GM19372 (cell line): ENCODE results near the gene LIN28B.

Source experiments
- ATAC-seq: cut with Tn5 transposase; IDR thresholded peaks from one replicate; pipeline ENCODE4 v1.9.1; 2021; ENCODE audit warnings: mild to moderate bottlenecking, low read depth, moderate library complexity; ENCODE audit not compliant: unreplicated experiment

Gene LIN28B

DNA sequence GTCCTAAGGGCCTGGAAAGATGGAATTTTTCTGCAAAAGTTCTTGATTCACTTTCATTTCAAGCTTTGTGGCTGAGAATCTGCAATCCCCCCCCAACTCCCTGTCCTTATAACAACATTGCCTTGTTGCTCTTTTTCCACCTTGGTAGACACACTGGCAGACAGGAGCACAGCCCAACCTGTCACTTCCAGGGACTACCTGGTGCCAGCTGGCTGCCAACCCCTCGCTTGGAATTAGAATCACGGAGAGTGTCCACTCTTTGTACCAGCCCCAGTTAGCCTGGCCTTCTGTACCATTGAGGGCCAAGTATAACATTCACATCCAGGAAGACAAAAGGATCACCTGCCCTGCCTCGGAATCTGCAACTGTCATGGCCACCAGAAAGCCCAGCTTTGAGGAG, 148.2 kb downstream of the LIN28B start:
- no peak for ATAC-seq

DNA sequence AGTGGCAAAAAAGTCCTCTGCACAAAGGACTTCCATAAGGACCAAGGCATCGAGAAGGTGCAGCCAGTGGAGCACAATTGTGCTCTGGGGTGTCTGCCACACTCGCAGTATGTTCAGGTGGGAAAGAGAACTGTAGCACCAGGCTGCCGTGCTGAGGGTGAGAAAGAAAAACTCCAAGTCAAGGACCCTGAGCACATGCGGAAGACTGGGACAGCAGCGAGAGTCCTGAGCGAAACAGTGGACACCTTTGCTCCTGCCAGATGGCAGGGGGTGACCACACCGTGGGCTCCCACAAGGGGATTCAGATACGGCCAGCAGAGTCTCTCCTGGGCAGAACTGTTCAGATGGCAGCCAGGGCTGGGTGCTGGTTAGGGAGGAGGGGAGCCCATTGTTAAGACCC, 149.4 kb downstream of the LIN28B start:
- no peak for ATAC-seq

DNA sequence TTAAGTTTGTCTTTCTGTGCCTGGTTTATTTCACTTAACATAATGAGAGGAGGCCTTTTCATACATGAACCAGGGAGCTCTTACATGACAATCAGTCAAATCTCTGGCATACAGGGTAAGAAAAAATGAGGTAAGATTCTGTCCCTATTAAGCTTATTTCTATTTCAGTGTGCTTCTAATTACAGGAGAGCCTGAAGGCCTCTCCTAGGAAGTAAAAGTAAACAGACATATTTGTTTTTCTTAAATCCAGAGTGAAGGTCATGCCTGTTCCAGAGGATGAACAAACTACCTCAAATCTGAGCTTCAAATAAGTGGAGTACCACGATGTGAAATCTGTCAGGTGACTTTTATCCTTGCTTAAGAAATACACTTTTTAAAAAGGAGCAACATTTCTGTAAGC, 150.3 kb downstream of the LIN28B start:
- ATAC-seq, result no peak

DNA sequence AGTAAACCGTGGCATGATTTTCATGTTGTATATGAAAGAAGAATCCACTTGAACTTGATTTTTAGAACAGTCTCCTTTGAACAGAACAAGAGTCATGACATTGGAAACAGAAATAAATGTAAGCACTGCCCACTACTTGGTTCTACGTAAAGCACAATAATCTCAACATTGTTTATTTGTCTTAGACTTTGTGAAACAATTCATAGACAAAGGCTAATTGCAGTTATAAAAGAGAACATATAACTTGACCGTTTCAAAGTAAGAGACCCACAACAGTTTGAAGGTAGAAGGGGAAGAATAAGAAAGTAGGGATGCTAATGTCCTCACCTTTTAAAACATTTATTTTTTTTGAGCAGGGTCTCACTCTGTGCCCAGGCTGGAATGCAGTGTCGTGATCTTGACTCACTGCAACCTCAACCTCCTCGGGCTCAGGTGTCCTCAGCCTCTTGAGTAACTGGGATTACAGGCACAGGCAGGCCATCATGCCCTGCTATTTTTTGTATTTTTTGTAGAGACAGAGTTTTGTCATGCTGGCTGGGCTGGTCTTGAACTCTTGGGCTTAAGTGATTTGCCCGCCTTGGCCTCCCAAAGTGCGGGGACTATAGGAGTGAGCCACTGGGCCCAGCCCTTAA, 151.8 kb downstream of the LIN28B start:
- no peak for ATAC-seq

- ATAC-seq, result no peak
These were observed 153.3 kb downstream of the LIN28B start for GRCh38 chr6:105109955-105110895.

DNA sequence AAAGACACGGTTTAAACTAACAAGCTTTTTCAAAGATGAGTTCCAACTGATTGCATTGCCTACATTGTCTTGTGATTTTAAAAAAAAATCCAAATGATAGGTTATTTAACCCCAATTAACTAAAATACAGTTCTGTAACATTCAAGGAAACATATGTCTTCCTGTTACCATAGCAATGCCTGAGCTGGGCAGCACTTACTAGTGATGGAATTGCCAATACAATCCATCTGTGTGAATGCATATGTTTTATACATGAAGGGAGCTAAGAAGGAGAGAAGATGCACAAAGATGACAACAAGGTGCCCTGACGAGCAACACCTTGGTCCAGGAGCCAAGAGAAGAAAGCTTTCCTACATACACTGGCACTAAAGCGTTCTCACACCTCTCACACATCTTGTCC, 154.2 kb downstream of the LIN28B start:
- no peak for ATAC-seq

DNA sequence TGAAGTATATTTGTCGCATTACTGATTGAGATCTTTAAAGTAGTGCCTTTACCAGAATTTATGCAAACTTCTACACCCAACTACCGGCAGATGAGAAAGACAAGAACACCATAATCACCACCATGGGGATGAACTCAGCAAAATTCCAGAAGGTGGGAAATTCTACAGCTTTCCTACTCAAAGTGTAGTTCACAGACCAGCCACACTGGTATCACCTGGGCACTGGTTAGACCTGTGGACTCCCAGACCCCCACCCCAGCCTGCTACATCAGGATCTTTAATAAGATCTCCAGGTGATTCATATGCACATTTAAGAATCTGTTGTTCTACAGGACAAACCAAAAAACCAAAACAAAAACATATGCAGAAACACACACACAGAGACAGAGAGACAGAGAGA, 155.0 kb downstream of the LIN28B start:
- ATAC-seq, result no peak

DNA sequence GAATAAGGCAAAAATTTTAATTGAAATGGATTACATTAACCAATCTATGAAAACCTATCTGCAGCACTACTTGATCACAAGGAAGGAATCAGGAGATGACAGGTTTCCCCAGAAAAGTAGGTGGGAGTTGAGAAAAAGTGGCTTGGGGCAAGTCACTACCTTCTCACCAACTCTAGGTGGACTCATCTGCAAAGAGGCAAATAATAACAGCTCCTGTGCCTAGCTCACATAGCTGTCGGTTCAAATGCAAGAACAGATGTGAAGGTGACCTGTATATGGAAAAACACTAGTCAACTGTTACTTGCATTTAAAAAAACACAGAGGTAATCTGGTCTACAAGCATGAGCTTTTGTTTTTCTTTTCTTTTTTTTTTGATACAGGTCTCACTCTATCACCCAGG, 155.7 kb downstream of the LIN28B start:
- ATAC-seq, result no peak

- ATAC-seq, result no peak
These were observed 156.5 kb downstream of the LIN28B start for GRCh38 chr6:105113422-105113821.

GRCh38 chr6:105116150-105116549, 159.2 kb downstream of the LIN28B start:
- no peak for ATAC-seq

DNA sequence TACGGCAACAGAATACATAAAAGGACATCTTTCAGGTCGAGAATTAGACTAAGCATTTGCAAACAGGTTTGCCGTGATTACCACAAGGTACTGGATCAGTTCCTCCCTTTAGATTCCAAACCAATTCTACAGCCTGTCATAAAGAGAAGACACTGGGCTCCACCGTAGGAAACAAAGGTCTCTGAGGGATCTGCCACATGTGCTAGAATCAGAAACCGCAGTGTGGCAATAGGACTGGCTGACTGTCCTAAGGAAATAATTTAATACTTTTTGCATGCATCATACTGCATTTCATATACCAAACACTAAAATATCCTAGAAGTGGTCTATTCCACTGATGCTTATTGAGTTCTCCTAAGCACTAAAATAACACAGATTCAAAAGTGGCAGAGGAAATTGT, 163.7 kb downstream of the LIN28B start:
- ATAC-seq, result no peak

GRCh38 chr6:105121981-105122380, 165.1 kb downstream of the LIN28B start:
- ATAC-seq, result no peak

GRCh38 chr6:105122717-105123116, 165.8 kb downstream of the LIN28B start:
- ATAC-seq, result no peak
